SU-DHL-6 (cell line): ENCODE measurements around the gene SLITRK6.

Experiments
- EZH2phosphoT487 ChIP-seq: fragments of 200-600 bp; sonication (generic), shearing (Covaris generic); conservative IDR thresholded peaks from 2 replicates; pipeline ENCODE4 v1.6.1; 2018; ENCODE audit warnings: mild to moderate bottlenecking, antibody characterized with exemption, low read length, moderate library complexity, mixed read lengths
- TF ChIP-seq, protein P1 (sequence below): fragments of 200-600 bp; sonication (generic); IDR thresholded peaks from one replicate; pipeline ENCODE4 v1.5.1; 2017; ENCODE audit warnings: antibody characterized with exemption, mild to moderate bottlenecking, low read length, moderate library complexity; ENCODE audit not compliant: insufficient read depth, poor library complexity, severe bottlenecking

DNA sequence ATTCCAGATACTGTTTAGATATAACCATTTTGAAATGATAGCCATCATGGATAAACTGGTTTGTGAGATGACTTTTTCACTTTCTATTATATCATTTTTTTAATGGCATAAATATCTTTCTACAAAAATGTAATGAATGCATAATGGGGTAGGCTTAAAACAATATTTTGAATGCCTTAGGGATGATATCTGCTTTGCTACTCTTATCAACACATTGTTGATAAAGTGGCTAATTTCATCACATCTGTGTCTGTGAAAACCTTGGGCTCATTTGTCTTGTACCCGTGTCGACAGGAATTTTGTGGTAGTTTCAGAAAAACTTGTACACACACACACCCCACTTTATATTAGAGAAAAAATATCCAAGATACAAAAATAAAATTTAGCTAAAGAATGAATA lies 44.1 kb downstream of the SLITRK6 start:
- TF ChIP-seq, protein P1, sequence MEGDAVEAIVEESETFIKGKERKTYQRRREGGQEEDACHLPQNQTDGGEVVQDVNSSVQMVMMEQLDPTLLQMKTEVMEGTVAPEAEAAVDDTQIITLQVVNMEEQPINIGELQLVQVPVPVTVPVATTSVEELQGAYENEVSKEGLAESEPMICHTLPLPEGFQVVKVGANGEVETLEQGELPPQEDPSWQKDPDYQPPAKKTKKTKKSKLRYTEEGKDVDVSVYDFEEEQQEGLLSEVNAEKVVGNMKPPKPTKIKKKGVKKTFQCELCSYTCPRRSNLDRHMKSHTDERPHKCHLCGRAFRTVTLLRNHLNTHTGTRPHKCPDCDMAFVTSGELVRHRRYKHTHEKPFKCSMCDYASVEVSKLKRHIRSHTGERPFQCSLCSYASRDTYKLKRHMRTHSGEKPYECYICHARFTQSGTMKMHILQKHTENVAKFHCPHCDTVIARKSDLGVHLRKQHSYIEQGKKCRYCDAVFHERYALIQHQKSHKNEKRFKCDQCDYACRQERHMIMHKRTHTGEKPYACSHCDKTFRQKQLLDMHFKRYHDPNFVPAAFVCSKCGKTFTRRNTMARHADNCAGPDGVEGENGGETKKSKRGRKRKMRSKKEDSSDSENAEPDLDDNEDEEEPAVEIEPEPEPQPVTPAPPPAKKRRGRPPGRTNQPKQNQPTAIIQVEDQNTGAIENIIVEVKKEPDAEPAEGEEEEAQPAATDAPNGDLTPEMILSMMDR: no peak
- no peak for TF ChIP-seq EZH2phosphoT487
